GM18868 (cell line): ENCODE data around the gene KCTD21.

ENCODE experiments used
- ATAC-seq: cut with Tn5 transposase; IDR thresholded peaks from one replicate; pipeline ENCODE4 v1.9.1; 2021; ENCODE audit warnings: mild to moderate bottlenecking, moderate library complexity; ENCODE audit not compliant: unreplicated experiment

KCTD21 gene

DNA sequence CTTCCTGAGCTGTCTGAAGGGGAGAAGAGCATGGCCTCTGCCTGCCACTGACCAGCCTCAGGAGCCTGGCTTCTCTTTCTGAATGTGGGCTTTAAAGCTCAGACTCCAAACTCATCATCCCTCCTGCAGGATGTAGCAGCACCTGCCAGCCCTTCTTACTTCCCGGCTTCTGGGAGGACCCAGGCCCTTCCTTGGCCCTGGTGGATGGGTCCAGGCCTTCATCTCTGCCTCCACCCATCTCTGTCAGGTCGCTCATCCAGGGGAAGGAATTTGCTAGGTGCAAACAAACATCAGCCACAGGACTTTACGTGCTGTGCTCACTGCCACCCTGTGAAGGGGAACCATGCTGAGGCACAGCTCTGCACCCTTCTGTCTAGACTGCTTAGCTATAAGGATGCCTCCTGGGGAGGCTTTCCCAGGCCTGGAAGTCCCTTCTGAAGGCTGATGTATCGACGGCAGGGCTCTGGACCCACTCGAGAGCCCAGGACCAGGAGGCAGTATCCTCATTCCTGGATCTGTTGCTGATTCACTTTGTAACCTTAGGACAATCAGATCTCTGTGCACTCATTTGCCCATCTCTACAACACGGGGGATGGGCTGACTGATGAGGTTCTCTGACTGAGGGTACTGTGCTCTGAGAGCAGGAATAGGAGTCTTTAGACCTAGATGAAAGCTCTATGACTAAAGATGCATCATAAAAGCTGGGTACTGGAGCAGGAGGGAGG, 31.2 kb upstream of the KCTD21 start:
- ATAC-seq = no peak

DNA sequence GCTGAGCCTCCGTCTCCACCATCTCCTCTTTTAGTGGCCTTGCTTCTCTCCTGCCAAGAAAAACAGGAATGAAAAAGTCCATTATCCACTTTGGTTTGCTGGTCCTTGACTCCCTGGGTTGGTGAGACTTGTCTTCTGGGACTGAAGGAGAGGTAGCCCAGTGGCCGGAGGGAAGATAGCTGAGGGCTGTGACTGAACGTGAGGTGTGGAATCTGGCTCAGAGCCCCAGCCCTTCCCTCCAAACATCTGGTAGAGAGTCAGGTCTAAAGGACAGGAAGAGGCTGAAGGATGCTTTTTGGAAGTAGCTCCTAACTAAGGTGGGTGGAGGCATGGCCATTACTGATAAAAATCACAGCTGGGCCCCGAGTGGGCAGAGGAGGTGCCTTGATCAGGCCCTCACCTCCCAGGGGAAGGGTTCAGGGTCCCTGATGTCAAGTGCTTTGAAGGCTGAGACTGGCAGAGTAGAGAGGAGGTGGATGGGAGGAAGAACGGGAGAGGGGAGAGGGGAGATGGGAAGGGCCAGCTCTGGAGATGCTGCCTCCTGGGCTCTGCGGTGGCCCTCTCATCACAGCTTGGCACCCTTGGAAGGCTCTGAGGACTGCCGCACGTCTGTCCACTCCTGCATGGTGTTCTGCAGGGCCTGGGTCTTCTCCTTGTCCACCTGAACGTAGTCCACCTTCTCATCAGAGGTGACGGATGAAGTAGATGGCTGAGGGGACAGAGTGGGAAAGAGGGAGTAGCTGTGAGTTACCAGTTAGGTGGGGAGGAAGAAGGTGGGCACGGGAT, 30.5 kb upstream of the KCTD21 start:
- ATAC-seq = no peak

DNA sequence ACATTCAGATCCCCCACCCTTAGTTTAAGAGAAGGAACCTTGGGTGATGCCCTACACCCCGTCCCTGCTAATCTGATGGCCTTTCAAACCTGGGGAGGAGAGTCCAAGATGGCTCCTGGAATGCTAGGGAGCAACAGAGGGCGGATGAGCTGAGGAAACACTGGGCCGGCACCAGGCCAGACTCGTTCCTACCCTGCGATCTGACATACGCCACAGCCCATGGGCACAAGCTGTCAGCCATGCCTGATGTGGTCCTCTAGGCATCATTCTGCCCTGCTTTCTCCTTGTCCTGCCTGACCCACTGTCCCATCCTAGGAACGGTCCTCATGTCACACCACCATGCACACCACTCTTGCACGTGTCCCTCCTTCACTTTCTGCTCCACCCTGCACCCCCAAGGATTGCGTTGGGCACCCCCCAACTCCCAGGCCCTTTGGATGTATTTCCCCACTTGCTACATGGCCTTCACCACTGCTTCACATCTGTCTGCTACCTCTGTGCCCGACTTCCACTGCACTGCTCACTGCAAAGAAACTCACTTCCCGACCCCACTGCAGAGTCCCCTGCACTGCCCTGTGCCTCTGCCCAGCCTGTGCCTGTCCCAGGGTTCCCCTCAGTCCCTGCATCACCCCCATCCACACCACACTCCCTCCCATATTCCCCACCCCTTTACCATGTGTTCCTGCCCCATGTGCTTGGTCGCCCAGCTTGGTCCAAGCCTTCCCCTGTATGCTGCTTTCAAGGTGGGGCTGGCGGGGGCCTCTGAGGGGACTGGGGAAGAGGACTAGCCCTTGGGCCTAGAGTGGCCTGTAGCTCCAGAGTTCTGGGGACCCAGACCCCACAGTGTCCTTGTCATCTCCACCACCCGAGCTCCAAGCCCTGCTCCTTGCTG, 29.5 kb upstream of the KCTD21 start:
- no peak for ATAC-seq

DNA sequence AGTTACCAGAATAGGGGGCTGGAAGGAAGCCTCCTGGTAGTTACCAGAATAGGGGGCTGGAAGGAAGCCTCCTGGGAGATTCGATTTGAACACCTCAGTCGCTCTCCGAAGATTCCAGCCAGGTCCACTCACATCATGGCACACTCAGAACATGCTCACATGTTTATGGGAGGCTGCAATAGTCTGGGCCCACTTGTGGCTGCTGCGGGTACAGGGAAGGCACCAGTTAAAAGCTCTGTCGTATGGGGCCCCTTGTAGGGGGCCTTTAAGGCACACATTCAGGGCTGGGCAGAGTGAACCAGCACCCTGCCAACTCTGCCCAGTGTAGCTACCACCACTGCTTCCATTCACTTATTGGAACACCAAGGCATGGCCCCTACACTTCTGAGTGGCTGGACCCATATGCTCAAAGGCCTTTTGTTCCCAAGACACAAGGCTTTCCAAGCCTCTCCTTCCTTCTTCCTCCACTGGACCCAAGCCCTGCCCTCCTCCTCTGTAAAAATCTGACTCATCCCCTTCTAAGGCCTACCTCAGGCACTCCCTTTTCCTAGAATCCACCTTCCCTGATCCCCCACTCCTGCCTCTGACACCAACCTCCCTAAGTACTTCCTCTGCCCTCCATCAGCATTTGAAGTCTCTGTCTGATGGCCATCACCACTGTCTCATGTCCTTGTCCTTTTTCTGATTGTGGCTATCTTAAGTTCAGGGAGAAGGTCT, 28.3 kb upstream of the KCTD21 start:
- ATAC-seq = no peak

DNA sequence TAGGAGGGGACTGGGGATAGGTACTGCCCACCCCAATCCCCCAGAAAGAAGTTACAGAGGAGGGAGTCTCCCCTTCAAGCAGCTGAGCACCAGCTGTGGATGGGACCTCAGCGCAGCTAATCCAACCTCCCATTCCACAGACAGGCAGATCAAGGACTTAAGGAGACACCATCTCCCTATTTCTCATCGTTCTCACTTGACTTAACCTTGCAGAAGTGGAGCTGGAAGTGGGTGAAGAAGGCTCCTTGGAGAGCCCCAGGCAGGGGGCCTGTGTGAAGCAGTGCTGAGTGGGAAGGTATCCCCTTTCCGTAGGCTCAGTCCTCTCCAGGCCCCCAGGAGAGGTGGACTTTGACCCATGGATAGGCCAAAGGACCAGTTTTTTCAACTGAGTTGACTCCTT, 27.6 kb upstream of the KCTD21 start:
- no peak for ATAC-seq

DNA sequence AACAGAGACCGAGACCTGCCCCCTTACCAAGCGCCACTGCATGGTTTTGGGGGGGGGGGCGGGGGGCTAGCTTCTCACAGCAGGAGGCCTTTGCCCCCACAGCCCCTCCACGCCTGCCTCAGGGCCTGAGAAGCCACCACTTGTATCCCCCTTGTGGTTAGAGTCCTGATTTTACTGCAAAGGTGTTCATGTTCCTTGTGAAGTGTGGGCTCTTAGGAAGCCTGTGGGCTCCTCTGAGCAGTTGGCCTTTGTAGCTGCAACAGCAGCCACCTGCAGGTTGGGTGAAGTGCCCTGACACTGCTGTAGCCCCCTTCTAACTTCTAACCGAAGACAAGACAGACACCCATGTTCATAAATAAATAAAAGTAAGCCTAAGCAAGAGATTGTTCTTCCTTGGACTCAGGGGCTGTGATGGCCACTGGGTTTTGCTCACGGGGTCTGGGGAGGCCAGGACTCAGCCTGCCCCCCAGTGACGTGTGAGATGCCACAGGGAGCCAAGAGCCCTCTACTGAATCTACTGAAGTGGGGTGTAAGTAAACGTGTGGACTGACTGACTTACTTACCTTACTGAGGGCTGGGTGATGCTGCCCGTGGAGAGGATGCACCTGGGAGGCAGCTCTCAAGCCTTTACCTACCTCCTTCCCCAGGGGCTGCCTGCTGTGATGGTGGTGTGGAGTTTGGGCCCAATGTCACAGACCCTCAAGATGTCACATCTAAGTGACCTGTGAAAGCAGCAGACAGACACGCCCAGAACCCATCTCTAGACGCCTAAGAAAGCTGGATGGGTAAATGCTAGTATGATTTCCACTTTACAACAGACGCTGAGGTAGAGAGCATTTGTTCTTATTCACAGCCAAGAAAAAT, 26.1 kb upstream of the KCTD21 start:
- ATAC-seq = no peak

DNA sequence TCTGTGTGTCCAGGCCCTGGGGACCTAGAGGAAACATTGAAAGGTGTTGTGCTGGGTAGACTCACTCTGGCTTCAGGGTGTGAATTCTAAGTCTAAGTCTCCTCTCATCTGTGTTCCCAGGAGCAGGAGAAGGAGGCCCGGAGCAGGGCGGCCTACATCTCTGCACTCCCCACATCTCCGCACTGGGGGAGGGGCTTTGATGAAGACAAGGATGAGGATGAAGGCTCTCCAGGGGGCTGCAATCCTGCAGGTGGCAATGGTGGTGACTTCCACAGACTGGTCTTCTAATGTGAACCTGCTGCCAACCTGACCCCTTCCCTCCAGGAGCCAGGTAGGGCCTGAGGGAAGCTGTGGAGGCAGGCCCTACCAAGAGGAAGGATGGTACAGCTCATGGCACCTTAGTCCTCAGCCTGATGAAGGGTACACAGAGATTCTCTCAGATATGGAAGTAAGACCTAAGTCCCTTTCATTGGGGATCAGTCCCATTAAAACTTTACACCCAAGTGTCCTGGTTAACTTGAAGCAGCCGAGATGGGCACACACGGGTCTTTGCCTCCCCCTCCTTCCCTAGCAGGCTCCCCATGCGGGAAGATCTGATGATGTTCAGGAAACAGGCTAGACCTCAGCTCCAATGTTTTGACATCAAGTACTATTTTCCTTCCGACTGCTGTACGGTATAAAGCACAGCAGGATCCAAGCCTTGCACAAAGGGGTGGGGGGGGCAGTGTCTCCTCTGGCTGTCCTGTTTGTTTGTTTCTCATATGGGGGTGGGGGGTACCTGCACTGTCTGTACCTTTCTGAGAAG, 25.3 kb upstream of the KCTD21 start:
- no peak for ATAC-seq

DNA sequence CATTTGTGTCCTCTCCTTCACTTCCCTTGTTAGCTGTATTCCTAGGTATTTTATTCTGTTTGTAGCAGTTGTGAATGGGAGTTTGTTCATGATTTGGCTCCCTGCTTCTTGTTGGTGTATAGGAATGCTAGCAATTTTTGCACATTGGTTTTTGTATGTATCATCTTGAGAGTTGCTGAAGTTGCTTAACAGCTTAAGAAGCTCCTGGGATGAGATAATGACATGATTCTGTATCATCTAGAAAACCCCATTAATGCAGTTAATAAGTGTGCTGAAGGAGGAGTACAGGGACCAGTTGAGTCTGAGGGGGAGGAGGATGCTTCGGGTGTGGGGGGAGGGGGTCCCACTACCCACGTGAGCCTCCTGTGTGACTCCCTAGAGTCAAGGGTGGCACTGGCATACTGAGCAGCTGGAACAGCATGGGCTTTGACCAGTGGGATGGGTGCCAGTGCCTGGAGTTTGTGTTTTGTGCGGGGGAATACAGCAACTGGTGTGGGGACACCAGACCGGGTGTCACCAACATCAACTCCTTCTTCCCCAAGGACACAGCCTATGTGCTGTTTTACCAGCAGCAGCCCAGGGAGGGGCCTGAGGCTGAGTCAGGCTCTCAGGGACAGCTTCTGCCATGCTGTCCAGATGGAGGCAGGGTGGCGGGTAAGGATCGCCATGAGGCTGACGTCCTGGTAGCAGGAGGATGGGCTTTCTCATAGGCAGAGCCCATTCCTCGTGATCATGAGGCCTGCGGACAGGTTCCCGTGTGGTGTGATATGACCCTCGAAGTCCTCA, 24.4 kb upstream of the KCTD21 start:
- no peak for ATAC-seq

DNA sequence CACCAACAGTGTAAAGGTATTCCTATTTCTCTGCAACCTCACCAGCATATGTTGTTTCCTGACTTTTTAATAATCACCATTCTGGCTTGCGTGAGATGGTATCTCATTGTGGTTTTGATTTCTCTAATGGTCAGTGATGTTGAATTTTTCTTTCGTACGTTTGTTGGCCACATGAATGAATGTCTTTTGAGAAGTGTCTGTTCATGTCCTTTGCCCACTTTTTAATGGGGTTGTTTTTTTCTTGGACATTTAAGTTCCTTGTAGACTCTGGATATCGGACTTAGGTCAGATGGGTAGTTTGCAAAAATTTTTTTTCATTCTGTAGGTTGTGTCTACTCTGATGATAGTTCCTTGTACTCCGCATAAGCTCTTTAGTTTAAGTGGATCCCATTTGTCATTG, 23.1 kb upstream of the KCTD21 start:
- no peak for ATAC-seq

DNA sequence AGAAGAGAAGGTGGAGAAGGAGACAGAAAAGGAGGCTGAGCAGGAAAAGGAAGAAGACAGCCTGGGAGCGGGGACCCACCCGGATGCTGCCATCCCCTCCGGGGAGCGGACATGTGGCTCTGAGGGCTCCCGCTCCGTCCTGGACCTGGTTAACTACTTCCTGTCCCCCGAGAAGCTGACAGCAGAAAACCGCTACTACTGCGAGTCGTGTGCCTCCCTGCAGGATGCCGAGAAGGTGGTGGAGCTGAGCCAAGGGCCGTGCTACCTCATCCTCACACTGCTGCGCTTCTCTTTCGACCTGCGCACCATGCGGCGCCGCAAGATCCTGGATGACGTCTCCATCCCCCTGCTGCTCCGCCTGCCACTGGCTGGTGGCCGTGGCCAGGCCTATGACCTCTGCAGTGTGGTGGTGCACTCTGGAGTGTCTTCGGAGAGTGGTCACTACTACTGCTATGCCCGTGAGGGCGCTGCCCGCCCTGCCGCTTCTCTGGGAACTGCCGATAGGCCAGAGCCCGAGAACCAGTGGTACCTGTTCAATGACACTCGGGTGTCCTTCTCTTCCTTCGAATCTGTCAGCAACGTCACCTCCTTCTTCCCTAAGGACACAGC, 21.7 kb upstream of the KCTD21 start:
- no peak for ATAC-seq

DNA sequence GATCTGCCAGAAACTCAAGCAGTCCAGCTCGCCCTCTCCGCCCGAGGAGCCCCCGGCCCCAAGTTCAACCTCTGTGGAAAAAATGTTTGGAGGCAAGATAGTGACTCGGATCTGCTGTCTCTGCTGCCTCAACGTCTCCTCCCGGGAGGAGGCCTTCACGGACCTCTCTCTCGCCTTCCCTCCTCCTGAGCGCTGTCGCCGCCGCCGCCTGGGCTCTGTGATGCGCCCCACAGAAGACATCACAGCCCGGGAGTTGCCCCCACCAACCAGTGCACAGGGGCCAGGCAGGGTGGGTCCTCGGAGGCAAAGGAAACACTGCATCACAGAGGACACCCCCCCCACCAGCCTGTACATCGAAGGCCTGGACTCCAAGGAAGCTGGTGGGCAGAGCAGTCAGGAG, 21.1 kb upstream of the KCTD21 start:
- no peak for ATAC-seq

DNA sequence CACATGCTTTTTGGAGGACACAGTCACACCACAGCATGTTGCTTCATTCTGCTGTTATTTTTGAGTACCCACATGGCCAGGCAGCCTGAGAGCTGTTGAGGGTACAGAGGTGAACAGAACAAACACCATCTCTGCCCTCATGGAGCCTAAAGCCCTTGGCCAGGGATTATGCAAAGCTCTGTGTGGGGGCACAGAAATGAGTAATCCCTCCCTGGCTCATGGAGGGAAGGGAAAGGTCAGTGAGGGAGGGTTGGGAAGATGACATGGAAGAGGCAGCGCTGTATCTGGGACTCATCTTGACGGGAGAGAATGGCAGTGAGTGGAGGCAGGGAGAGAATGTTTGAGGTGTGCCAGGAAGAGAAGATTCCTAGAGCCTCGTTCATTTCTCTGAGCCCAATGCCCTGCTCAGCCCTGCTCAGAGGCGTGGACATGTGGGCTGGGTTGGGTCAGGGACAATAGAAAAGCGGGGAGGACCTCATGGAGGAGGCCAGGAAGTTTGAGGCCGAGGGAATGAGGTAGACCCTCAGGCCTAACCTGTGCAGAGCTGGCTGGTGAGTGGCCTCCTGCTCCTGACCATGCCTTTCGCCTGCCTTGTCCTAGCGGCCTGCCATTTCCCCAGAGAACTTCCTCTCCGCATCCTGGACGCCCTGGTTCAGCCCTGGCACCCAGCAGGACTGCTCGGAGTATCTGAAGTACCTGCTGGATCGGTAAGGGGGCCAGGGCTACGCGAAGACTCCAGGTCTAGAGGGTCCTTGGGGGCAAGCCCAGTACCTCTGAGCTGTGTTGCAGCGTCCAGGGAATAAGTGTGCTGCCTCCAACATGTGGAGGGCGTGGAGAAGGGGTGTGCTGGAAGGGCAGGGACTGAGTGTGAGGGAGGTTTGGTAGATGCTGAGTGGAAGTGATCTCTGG, 20.1 kb upstream of the KCTD21 start:
- no peak for ATAC-seq

DNA sequence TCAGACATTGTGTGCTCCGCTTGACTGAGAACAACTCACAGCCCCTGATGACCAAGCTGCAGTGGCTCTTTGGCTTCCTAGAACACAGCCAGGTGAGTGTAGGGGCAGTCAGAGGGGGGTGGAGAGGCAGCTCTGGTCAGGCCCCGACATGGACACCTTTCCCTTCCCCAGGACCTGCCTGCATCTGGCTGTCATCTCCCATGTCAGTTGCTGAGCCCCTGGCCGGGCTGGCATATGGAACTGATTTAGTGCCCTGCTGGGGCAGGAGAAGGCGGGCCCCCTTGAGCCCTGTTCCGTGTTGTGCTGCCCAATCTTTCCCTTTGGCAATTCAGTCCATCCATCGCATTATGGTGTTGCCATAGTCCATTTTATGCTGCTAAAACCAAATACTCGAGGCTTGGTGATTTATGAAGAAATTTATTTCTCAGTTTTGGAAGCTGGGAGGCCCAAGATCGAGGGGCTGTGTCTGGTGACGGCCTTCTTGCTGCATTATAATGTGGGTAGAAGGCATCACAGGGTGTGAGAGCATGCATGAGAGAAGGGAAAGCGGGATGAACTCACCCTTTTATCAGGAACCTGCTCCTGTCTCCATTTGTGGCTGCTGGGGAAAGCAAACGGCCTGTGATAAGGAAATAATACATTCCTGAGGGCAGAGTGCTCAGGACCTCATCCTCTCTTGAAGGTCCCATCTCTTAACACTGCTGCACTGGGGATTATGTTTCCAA, 19.3 kb upstream of the KCTD21 start:
- no peak for ATAC-seq

DNA sequence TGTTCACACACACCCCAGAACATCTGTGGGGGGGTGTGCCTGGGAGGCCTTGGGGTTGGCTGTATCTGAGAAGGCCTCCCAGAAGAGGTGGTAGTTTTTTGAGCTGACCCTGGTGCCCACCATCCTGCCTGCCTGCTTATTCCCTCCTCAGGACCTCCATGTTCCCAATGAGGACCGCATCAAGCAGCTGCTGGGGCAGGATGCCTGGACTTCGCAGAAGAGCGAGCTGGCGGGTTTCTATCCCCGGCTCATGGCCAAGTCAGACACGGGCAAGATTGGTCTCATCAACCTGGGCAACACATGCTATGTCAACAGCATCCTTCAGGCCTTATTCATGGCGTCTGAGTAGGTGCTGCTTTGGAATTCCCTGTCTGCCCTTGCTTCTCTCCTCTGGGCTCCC, 17.3 kb upstream of the KCTD21 start:
- no peak for ATAC-seq

DNA sequence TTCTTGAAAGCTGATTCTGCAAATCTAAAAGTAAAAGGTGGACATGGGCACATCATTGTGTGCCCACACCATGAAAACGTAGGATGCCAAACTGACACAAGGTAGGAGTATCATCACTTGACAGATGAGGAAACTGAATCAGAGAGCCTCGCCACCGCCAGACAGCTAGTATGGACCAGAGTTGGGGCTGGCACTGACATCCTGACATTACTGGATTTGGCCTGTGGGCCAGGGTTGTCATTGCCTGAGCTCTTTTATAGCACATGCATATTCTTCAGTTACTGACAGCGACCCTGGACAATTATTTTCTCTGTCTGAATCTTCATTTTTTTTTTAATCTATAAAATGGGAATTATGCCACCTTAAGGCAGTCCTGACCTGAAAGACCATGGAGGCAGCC, 16.8 kb upstream of the KCTD21 start:
- no peak for ATAC-seq

DNA sequence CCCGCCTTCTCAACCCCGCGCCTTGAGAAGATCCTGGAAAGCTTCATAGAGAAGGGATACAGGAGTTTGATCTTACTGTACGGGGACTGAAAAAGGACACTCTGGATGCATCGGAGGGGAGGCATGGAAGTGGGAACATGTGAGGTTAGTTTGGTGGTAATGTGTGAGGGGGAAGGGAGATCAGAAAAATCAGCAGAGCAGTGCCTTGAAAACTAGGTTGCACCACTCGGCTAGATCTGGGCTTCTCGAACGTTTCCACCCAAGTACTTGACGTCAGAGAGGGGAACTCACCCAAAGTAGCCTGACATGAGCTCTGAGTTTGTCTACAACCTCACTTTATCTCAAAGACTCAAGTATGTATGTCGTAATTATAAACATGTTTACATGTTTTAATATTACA, 14.8 kb upstream of the KCTD21 start:
- no peak for ATAC-seq
